B cell (primary cell): ENCODE measurements around the gene PRRX1. TPM values are rescaled to one million over a fixed set of nuclear protein-coding genes. Genes with fewer than 3 reads are reported as not detected.

Source experiments
- ATAC-seq: fragments of 200-7000 bp; cut with Tn5 transposase; one replicate; pipeline ENCODE4 v1.10.0; 2021; ENCODE audit warnings: low read depth, mild to moderate bottlenecking, moderate number of reproducible peaks, moderate library complexity
- CTCF ChIA-PET: fragments of 350-600 bp; sonication (Branson Sonifier 250); formaldehyde crosslinking; loops from one replicate; lab custom pipeline; 2021; ENCODE audit warnings: antibody characterized with exemption, inconsistent platforms; lab: Charles Lee
- POLR2A ChIA-PET: fragments of 350-600 bp; sonication (Branson Sonifier 250); formaldehyde crosslinking; loops from one replicate; lab custom pipeline; 2021; ENCODE audit warnings: antibody characterized with exemption; lab: Charles Lee
- DNase-seq: peaks from one replicate; pipeline ENCODE4 v3.0.0; 2013
- H2AFZ ChIP-seq: 2 replicates; pipeline ENCODE4 v1.6.1; 2012; ENCODE audit warnings: mild to moderate bottlenecking, low read depth, low read length; ENCODE audit not compliant: insufficient read depth, poor library complexity, severe bottlenecking
- H3K27ac ChIP-seq, 2 donors: 1 replicate in 1 of 2; 2 replicates in 1 of 2; pipeline ENCODE4 v1.5.1; 2012 to 2013; ENCODE audit warnings: low read length in 2 of 2, mild to moderate bottlenecking in 2 of 2, moderate library complexity in 1 of 2
- H3K27me3 ChIP-seq, 4 experiments: fragments of 200-600 bp in 1 of 4; sonication (generic) in 1 of 4; replicated peaks in 1 of 4; 1 replicate in 2 of 4; 2 replicates in 2 of 4; pipeline versions ENCODE4 v1.6.1 to v1.7.0; 2013 to 2016; ENCODE audit warnings: low read length in 3 of 4, mild to moderate bottlenecking in 2 of 4, mixed read lengths in 1 of 4, moderate library complexity in 1 of 4; ENCODE audit not compliant: insufficient read depth in 4 of 4, control insufficient read depth in 3 of 4; ENCODE audit errors: control extremely low read depth in 1 of 4
- H3K36me3 ChIP-seq, 2 experiments: replicated peaks in 1 of 2; 1 replicate in 1 of 2; 2 replicates in 1 of 2; pipeline versions ENCODE4 v1.6.1 to v1.7.1; 2013; ENCODE audit warnings: low read length in 1 of 2; ENCODE audit not compliant: insufficient read depth in 2 of 2, control insufficient read depth in 1 of 2; ENCODE audit errors: control extremely low read depth in 1 of 2, extremely low read depth in 1 of 2
- H3K4me1 ChIP-seq, 2 donors: fragments of 200-600 bp in 1 of 2; sonication (generic) in 1 of 2; 1 replicate in 1 of 2; 2 replicates in 1 of 2; pipeline versions ENCODE4 v1.5.1 to v1.6.1; 2013 to 2017; ENCODE audit warnings: low read length in 2 of 2; ENCODE audit not compliant: control insufficient read depth in 2 of 2, insufficient read depth in 2 of 2
- H3K4me2 ChIP-seq: replicated peaks from 2 replicates; pipeline ENCODE3; 2012; ENCODE audit warnings: mild to moderate bottlenecking, low read depth, low read length; ENCODE audit not compliant: poor library complexity, severe bottlenecking
- H3K4me3 ChIP-seq, 5 experiments: fragments of 200-600 bp in 1 of 5; sonication (generic) in 1 of 5; 1 replicate in 3 of 5; 2 replicates in 2 of 5; pipeline versions ENCODE4 v1.5.1 to v1.7.0; 2011 to 2016; ENCODE audit warnings: low read length in 4 of 5, mild to moderate bottlenecking in 4 of 5, low read depth in 2 of 5, control low read depth in 1 of 5, moderate library complexity in 1 of 5; ENCODE audit not compliant: insufficient read depth in 1 of 5; ENCODE audit errors: control extremely low read depth in 1 of 5, extremely low read depth in 1 of 5
- H3K79me2 ChIP-seq: fragments of 200-600 bp; sonication (generic); one replicate; pipeline ENCODE4 v1.6.0; 2016; ENCODE audit warnings: low read length; ENCODE audit not compliant: control insufficient read depth, insufficient read depth
- H3K9ac ChIP-seq: fragments of 200-600 bp; sonication (generic); 2 replicates; pipeline ENCODE4 v1.6.1; 2017; ENCODE audit warnings: mild to moderate bottlenecking, low read length, moderate library complexity
- H3K9me3 ChIP-seq, 3 donors: one replicate each; pipeline versions ENCODE4 v1.6.1 to v1.7.1; 2013; ENCODE audit warnings: low read length in 2 of 3; ENCODE audit not compliant: control insufficient read depth in 2 of 3, insufficient read depth in 1 of 3; ENCODE audit errors: control extremely low read depth in 1 of 3
- H4K20me1 ChIP-seq: 2 replicates; pipeline ENCODE4 v1.6.0; 2012; ENCODE audit warnings: mild to moderate bottlenecking, low read length; ENCODE audit not compliant: insufficient read depth, control insufficient read depth, poor library complexity, severe bottlenecking
- H3K27ac Mint-ChIP-seq: one replicate; pipeline ENCODE4 v1.8.0; 2021; ENCODE audit warnings: mixed read lengths
- H3K27me3 Mint-ChIP-seq: one replicate; pipeline ENCODE4 v1.8.0; 2021; ENCODE audit warnings: mixed read lengths
- H3K4me1 Mint-ChIP-seq: one replicate; pipeline ENCODE4 v1.8.0; 2021; ENCODE audit warnings: mixed read lengths
- H3K4me3 Mint-ChIP-seq: one replicate; pipeline ENCODE4 v1.8.0; 2021; ENCODE audit warnings: mixed read lengths
- H3K9me3 Mint-ChIP-seq: one replicate; pipeline ENCODE4 v1.8.0; 2022; ENCODE audit warnings: mixed read lengths; ENCODE audit not compliant: insufficient read depth
- EZH2 ChIP-seq: IDR thresholded peaks from 2 replicates; pipeline ENCODE4 v1.6.1; 2012; ENCODE audit warnings: borderline replicate concordance, low read depth, mild to moderate bottlenecking, moderate library complexity, low read length; ENCODE audit not compliant: insufficient read depth, poor library complexity, severe bottlenecking
- WGBS: methylation state at CpG from one replicate; pipeline ENCODE4 v1.1.5; 2013; ENCODE audit warnings: missing lambda C conversion rate; ENCODE audit not compliant: insufficient coverage; 5-methylcytosine and 5-hydroxymethylcytosine counted together
- intact Hi-C: fragments of 100-400 bp; cut with micrococcal nuclease; formaldehyde crosslinking; loops from one replicate; pipeline ENCODE4 v1.10.0; 2022
- polyA plus RNA-seq: library from polyadenylated mRNA; depleted of rRNA; stranded (reverse); fragments of >200 nt; gene quantifications from 2 replicates; pipeline ENCODE4 v1.2.3, GENCODE V29; 2012
- total RNA-seq, 2 donors: library from RNA; stranded (reverse); fragments of 120-200 nt in 1 of 2; gene quantifications; 1 replicate in 1 of 2; 2 replicates in 1 of 2; pipeline versions ENCODE4 v1.2.3 to v1.2.4, GENCODE V29; 2013 to 2022
- TF ChIP-seq, protein P1 (sequence below): fragments of 200-600 bp; IDR thresholded peaks from one replicate; pipeline ENCODE4 v1.8.0; 2022; ENCODE audit warnings: antibody characterized with exemption, mild to moderate bottlenecking

The PRRX1 gene
- total and polyA plus RNA-seq, 2 donors (not counting 1 experiment from before 2014, with no cell fraction given) = not detected

DNA sequence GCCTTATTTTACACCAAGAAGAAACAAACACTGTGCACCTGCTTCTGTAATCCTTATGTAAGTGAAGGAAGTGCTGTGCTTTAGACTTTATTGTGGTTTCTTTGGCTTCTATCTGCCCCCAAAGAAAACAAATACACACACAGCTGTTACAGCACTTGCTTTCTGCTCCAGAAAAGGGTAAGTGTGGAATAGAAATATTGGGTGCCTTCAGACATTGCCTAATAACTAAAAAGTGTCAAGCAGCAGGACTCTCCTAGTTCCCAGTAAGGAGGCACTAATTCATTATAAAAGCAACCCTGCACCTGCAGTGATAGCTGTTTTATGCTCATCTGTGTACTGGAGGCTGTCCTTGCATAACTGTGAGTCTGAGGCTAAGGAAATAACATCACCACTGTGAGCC lies 23.4 kb upstream of the PRRX1 start:
- Mint-ChIP-seq H3K4me1 (no peaks in the 10 kb centered on the region), H3K27me3 (peaks cover 9% of the 10 kb centered on the region), H3K9me3 (peaks cover 4% of the 10 kb centered on the region), H3K4me3 (no peak overlapping the region), H3K27ac (no peak overlapping the region)
- H3K4me1 ChIP-seq = no peaks in the 10 kb centered on the region
- H3K9ac ChIP-seq = no peak overlapping the region
- ChIA-PET POLR2A (no interaction called here), CTCF (no interaction called here)
- TF ChIP-seq, protein P1, sequence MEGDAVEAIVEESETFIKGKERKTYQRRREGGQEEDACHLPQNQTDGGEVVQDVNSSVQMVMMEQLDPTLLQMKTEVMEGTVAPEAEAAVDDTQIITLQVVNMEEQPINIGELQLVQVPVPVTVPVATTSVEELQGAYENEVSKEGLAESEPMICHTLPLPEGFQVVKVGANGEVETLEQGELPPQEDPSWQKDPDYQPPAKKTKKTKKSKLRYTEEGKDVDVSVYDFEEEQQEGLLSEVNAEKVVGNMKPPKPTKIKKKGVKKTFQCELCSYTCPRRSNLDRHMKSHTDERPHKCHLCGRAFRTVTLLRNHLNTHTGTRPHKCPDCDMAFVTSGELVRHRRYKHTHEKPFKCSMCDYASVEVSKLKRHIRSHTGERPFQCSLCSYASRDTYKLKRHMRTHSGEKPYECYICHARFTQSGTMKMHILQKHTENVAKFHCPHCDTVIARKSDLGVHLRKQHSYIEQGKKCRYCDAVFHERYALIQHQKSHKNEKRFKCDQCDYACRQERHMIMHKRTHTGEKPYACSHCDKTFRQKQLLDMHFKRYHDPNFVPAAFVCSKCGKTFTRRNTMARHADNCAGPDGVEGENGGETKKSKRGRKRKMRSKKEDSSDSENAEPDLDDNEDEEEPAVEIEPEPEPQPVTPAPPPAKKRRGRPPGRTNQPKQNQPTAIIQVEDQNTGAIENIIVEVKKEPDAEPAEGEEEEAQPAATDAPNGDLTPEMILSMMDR = no peak
- no peak for TF ChIP-seq EZH2
- H3K79me2 ChIP-seq = no peaks in the 10 kb centered on the region
- peaks cover 0 to 3% (median 0%) of the 10 kb centered on the region in 4 experiments for H3K27me3 ChIP-seq
- H4K20me1 ChIP-seq = no peaks in the 10 kb centered on the region
- intact Hi-C loops = no loop called here
- peaks cover 0 to 3% (median 0%) of the 10 kb centered on the region in 3 donors for H3K9me3 ChIP-seq
- H3K36me3 ChIP-seq = no peaks in the 10 kb centered on the region
- no peak overlapping the region for H3K4me2 ChIP-seq
- no peak for ATAC-seq
- H3K27ac ChIP-seq = no peak overlapping the region
- H3K4me3 ChIP-seq = no peak overlapping the region
- no peak for DNase-seq
- no peak overlapping the region for H2AFZ ChIP-seq

DNA sequence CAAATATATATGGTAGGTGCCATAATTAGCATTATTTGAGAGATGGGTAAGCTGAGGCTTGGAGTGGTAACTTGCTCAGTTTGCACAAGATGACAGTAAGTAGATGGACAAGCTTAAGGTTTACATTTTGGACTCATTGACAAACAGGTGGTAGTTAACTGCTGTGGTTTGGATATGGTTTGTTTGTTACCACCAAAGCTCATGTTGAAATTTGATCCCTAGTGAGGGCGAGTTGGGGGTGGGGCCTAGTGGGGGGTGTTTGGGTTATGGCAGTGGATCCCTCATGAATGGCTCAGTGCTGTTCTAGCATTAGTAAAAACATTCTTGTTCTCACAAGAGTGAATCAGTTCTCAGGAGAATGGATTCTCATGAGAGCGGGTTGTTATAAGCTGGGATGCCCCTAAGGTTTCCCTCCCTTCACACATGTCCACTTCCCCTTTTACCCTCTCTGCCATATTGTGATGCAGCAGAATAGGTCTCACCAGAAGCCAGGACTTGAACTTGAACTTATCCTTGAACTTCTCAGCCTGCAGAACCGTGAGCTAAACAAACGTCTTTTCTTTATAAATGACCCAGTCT lies 6.6 kb upstream of the PRRX1 start:
- Histone ChIP-seq H3K9me3 (peaks cover 0 to 8% (median 0%) of the 10 kb centered on the region in 3 donors), H4K20me1 (no peaks in the 10 kb centered on the region), H3K36me3 (no peaks in the 10 kb centered on the region), H3K79me2 (no peaks in the 10 kb centered on the region), H3K4me3 (no peak overlapping the region), H3K4me1 (no peaks in the 10 kb centered on the region), H3K4me2 (no peak overlapping the region), H2AFZ (no peak overlapping the region), H3K27me3 (peaks cover 0 to 42% (median 24%) of the 10 kb centered on the region in 4 experiments), H3K27ac (no peak overlapping the region), H3K9ac (no peak overlapping the region)
- CTCF ChIA-PET = interaction anchor here (0.9 kb wide), 1 partner anchor 106 kb away, joined by 3 read pairs; no protein-coding TSS in a partner anchor
- POLR2A ChIA-PET = no interaction called here
- Mint-ChIP-seq H3K27me3 (peaks cover 71% of the 10 kb centered on the region), H3K27ac (no peak overlapping the region), H3K4me3 (no peak overlapping the region), H3K4me1 (no peaks in the 10 kb centered on the region), H3K9me3 (no peaks in the 10 kb centered on the region)
- intact Hi-C loops = no loop called here
- ATAC-seq (no peak), DNase-seq (no peak)
- TF ChIP-seq, protein P1 = no peak
- no peak for TF ChIP-seq EZH2
- WGBS = 70% methylated on average over 3 of the region's 4 CpGs
